GM21515 (cell line): ENCODE results near the gene GAPVD1.
"Not testable (repeated sequence)": the region's sequence is repeated elsewhere in the genome, so short reads cannot be mapped to it uniquely, and the experiment has no call there.

Experiments
- ATAC-seq: cut with Tn5 transposase; IDR thresholded peaks from one replicate; pipeline ENCODE4 v1.9.1; 2021; ENCODE audit not compliant: unreplicated experiment

Gene GAPVD1

DNA sequence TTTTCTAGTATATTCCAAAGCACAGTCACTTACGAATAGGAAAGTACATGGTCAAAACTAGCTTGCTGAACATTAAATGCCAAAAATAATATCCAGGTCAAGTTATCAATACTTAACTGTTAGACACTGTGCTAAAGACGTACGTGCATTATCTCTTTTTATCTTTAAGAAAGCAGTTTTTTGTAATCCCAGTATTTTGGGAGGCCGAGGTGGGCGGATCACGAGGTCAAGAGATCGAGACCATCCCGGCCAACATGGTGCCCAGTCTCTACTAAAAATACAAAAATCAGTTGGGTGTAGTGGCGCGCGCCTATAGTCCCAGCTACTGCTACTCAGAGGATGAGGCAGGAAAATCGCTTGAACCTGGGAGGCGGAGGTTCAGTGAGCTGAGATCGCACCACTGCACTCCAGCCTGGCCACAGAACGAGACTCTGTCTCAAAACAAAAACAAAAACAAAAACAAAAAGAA, 17.8 kb upstream of the GAPVD1 start:
- no peak for ATAC-seq

DNA sequence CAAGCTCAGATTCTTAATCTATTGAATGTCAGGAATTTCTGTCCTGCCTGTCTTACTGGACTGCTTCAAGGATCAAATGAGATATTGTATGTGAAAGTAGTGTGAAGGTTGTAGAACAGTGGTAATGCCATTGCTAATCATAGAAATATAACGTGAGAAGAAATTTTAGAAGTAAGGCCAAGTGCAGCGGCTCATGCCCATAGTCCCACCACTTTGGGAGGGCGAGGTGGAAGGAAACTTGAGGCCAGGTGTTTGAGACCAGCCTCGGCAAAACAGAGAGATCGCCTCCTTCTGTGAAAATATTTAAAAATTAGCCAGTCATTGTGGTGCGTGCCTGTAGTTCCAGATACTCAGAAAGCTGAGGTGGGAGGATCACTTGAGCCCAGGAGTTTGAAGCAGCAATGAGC, 15.4 kb upstream of the GAPVD1 start:
- ATAC-seq = no peak

DNA sequence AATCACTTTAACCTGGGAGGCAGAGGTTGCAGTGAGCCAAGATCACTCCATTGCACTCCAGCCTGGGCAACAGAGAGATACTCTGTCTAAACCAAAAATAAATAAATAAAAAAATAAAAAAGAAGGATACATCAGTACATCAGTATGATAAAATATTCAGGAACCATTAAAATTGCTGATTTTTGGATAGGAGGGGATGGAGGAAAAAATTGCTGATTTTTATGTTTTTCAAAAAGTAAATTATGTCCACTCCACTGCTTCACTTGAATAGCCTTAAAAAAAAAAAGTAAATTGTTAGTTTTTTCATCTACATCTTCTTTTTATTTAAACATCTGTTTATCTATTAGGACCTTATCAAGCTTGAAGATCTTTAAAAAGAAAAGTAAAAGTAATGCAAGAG, 7.4 kb upstream of the GAPVD1 start:
- no peak for ATAC-seq

DNA sequence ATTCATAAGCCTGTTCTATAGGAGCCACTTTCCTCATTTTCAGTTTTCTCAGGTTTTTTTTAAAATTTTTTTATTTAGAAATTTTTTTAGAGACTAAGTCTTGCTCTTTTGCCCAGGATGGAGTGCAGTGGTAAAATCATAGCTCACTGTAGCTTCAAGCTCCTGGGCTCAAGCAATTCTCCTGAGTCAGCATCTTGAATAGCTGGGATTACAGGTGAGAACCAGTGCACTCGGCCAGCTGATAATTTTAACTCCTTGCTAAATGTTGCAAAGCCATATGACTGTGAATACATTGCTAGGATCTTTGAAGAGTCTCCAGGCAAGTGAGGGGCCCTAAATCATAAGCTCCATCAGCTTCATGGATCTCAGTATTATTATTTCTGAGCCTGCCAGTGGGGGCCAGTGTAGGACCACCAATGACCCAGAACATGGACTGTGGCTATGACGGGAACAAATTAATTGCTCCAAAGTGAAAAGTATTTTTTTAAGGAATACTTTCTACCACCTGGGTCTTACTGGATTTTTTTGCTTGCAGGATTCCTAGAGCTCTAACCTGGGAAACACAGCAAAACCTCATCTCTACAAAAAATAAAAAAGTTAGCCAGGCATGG, 5.7 kb upstream of the GAPVD1 start:
- no peak for ATAC-seq

DNA sequence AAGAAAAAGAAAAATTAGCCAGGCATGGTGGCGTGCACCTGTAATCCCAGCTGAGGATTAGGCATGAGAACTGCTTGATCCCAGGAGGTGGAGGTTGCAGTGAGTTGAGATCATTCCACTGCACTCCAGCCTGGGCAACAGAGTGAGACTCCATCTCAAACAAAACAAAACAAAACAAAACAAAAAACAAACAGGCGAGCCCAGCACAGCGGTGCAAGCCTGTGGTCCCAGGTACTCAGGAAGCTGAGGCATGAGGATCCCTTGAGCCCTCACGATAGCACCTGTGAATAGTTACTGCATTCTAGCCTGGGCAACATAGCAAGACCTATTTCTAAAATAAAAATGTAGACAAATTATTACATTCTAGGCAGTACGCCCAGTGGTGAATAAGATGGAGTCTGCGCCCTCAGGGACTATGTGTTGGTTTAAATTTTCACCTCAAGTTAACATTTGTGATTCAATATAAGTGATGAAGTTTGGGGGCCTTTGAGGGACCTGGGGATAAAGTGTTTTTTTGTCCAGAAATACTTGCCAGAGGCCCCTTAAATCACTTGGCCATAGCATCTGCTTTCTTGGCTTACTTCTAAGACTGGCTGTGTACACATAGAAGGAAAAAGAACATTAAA, 3.4 kb upstream of the GAPVD1 start:
- ATAC-seq = no peak

DNA sequence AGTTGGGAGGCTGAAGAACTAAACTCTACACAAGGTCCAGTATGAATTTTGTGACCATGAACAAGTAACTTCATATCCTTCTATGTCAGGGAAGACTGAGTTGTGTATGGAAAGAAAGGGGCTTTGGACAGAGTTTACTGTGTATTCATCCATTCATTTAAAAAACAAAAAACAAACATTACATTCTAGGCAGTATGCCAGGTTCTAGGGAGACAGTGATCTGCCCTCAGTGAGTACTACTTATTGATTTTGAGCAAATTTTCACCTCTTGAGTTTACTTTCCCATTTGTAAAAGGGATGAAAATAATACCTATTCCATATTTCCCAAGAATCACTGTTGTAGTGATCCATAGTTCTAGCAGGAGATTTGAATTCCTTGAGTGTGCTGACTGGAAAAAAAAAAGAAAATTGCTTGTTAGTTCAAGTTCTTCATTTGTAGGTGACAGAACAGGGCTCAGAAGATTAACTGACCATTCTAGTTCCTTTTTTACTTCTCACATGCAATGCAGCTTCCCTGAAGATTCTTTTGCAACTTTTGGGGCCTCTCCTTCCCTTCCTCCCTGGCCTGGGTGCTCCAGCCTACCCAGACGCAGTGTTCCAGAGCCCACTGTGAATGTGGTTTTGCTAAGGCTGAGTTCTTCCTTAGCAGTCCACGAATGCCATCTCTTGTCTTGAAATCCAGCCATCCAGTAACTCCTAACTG, 2.6 kb upstream of the GAPVD1 start:
- no peak for ATAC-seq

DNA sequence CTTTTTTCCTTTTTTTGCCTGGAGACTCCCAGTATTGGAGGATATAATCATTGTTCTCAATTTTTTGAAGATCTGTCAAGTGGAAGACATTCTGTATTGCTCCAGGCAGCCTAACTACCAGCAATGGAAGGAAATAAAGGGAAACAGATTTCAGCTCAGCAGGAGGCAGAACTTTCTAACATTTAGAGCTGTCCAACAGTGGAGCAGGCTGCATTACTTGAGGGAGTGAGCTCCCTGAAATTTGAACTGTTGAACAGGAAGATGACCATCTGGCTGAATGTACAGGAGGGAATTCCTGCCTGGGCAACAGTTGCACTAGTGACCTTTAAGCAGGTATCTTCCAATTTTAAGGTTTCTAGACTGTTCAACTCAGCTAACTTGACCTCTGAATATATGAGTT, 1.1 kb upstream of the GAPVD1 start:
- ATAC-seq = no peak

DNA sequence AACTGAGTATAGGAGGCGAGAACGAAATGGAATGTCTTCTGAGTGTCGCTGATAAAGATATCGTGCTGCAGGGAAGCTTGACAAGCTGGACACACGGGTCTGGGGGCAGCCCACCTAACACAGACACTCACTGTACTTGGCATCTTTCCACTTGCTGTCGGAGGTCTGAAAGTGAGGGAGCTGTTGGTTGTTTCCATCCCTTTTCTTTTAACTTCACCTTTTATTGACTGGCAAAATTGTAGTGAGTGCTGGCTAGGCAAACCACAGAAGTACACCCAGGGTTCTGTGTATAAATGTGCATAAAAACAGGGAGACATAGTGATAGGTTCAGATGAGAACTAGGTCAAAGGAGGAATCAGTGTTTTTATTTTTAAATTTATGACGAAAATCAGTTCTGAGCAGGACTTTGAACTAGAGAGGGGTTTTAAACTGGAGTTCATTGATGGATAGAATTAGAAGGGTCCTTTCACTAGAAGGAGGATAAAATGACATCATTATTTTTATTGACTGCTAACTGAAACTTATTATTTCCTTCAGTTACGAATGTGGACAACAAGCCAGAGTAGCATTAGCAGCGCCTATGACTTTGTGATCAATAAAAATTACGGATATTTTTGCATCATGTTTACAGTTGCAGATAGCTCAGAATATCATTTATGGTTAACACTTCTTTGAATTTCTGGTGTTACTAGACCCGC, 817 bp downstream of the GAPVD1 start:
- ATAC-seq = no peak

DNA sequence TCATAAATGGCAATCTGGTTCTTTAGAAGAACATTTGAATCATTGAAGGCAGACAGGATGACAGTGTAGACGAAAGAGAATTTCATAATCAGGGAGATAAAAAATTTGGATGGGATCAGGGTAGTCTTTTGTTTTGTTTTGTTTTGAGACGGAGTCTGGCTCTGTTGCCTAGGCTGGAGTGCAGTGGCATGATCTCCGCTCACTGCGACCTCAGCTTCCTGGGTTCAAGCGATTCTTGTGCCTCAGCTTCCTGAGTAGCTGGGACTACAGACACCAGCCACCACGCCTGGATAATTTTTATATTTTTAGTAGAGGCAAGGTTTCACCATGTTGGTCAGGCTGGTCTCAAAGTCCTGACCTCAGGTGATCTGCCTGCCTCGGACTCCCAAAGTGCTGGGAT, 2.4 kb downstream of the GAPVD1 start:
- not testable (repeated sequence) for ATAC-seq

DNA sequence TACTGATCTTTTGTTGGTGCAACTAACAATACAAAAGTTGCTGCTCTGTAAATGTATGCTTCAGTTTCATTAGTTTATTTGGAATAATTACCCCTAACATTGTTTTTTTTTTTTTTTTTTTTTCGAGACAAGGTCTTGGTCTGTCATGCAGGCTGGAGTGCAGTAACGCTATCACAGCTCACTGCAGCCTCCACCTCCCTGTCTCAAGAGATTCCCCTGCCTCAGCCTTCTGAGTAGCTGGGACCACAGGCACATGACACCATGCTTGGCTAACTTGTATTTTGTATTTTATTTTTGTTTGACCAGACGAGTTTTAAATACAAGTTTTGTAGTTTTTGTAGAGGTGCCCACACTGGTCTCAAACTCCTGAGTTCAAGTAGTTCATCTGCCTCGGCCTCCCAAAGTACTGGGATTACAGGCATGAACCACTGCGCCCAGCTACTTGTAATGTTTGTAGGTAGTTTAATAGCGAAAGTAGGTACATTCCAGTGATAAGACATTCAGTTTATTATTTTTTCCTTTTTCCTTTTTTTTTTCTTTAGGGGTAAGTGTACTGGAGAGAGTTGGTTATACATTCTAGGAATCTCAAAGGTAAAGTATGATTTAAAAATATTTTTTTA, 6.9 kb downstream of the GAPVD1 start:
- ATAC-seq = no peak

DNA sequence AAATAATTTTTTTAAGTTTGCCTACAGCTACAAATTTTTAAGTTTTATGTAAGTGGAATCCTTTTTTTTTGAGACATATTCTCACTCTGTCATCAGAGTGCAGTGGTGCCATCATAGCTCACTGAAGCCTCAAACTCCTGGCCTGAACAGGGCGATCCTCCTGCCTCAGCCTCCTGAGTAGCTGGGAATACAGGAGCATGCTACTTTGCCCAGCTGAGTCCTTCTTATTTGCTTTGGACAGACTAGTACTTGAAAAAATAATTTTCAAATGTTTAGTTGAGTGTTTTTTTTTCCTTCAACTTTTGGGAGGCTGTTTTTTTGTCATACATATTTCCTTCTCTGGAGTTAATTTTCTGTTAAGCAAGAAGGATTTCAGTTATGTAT, 7.4 kb downstream of the GAPVD1 start:
- no peak for ATAC-seq

DNA sequence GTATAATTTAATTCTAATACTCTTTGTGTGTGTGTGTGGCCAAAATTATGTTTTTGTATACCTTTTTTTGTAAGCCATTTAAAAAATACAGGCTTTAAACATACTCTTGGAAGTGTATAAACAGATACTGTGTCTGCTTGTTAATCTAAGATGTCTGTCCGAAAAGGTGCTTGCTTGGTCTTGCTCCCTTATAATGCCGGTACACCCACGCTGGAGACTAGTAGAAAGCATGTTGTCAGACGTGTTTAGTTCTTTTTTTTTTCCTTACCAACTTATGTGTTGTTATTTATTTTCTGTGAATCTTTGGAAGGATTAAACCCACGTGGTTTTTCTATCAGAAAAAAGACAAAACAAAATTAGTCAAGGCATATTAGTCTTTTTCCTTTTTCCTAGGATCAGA, 9.5 kb downstream of the GAPVD1 start:
- ATAC-seq = no peak

DNA sequence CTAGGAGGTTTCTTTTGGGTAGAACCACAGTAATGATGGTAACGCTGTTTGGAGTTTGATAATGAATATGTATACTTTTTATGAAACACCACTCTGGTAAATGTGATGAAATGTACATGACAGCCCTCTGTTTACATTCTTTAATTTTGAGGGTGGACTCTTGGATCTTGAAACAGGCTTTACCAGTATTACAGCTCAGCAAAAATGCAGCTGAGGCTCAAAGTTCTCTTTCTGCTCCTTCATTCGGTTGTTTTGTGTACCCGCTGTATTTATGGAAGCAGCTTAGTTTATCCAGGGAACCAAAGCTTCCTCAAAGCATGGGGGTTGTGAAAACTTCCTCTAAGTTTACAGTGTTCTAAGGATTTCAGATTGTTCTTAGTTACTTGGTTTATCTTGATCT, 11.1 kb downstream of the GAPVD1 start:
- ATAC-seq = no peak

DNA sequence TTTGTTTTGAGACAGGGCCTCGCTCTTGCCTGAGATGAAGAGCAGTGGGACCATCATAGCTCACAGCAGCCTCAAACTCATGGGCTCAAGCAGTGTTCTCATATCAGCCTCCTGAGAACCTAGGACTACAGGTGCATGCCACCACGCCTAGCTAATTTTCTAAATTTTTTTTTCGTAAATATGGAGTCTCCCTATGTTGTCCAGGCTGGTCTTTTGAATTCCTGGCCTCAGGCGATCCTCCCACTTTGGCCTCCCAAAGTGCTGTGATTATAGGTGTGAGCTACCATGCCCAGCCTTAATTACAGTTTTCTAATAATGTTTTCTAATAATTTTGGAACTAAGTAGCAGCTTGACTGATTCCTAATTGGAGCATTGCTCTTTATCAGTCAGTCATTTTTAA, 15.1 kb downstream of the GAPVD1 start:
- no peak for ATAC-seq

DNA sequence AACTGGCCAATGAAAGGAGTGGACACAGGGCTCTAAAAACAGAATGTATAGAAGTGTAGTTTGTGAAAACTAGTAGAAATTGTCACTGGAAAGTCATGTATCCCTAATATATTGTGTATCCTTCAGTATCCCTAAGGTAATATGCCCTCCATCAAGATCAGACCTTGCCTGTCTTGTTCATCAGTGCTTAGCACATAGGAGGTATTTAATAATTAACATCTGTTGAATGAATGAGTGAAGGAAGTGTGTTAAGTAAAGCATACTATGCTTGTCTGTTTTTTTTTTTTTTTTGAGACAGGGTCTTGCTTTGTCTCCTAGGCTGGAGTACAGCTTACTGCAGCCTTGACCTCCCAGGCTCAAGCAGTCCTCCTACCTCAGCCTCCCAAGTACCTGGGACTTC, 15.8 kb downstream of the GAPVD1 start:
- ATAC-seq = no peak

DNA sequence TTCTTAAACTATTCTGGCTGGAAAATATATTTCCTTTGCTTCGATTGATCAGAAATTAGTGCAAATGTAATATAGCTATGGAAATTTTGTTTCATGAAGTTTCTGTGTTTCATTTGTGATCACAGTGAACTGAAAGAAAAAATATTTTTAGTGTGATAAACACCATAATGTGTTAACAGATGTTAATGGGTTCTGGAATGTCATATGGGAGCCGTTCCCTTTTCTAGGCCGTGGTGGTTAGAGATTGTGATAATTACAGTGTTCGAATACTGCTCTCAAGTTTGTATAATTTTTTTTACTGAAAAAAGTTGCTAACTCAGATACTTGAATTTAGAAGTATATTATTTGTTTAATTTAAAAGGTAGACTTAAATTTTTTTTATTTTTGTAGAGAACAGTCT, 19.3 kb downstream of the GAPVD1 start:
- no peak for ATAC-seq

DNA sequence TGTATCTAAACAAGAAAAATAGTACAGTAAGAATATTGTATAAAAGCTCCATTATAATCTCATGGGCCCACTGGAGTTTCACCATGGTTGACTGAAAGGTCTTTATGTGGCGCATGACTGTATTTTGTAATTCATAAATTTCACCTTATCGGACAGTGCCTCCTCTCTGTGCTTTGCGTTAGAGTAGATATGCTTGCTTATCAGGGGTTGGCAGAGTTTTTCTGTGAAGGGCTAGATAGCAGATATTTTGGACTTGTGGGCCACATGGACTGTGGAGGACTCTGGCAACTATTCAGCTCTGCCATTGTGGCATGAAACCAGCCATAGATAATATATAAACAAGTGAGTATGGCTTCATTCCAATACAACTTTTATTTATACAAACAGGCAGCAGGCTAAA, 23.2 kb downstream of the GAPVD1 start:
- no peak for ATAC-seq

DNA sequence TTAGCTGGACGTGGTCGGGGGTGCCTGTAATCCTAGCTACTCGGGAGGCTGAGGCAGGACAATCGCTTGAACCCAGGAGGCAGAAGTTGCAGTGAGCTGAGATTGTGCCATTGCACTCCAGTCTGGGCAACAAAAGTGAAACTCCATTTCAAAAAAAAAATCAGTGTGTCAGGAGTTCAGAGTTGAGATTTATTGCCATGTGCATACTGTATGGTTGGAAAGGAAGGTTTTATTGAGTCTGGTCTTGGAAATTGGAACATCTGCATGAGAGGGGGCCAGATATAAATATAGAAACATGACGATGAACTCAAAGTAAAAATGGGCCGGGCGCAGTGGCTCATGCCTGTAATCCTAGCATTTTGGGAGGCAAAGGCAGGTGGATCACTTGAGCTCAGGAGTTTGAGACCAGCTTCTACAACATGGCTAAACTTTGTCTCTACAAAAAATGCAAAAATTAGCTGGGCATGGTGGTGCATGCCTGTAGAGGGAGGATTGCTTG, 25.4 kb downstream of the GAPVD1 start:
- not testable (repeated sequence) for ATAC-seq

DNA sequence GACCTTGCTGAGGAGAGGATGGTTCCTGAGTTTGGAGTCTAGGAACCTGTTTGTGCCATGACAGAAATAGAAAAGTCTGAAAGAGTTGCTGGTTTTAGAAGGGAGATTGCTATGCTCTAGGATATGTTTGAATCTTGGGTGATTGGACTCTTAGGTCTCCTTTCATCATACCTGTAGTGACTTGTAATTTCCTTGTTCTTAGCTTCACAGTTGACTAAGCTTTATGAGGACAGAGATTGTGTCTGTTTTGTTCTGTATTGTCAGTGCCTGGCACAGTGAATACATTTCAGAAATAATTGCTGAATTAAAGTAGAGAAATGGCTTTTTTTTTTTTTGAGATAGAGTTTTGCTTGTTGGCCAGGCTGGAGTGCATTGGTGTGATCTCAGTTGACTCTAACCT, 31.5 kb downstream of the GAPVD1 start:
- no peak for ATAC-seq

DNA sequence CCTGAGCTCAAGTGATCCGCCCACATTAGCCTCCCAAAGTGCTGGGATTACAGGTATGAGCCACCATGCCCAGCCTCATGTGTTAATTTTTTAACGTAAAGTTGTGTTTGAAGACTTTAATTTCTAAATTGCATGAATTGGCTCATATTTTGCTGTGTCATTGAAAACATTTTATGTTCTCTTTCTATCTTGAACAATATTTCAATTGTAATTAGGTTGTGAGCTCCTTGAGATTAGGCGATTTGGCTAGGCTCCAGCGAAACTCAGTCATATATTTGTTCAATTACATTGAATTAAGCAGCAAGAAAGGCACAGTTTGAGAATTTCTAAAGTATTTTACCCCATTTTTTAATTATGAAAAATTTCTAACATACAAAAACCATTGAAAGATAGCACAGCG, 34.0 kb downstream of the GAPVD1 start:
- no peak for ATAC-seq

DNA sequence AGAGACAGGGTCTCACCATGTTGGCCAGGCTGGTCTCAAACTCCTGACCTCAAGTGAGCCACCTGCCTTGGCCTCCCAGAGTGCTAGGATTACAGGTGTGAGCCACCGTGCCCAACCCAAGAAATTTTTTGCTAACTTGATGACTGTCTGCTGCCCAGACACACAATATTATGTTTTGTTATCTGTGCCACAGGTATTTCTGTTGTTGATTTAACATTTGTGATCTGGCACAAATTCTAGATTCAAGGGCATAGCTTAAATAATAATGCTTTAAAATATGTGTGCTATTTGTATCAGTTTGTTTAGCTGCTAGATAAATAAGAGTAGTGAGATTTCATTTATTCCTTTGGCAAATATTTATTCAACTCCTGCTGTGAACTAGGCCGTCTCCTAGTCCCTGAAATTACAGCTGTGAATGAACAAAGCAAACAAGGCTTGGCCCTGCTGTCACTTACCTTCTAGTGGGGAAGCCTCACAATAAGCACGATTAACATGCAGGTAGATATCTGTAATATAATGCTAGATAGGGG, 35.3 kb downstream of the GAPVD1 start:
- no peak for ATAC-seq
